SU-DHL-6 (cell line): ENCODE data around the gene ZSCAN25.

Experiments used
- EZH2phosphoT487 ChIP-seq: fragments of 200-600 bp; sonication (generic), shearing (Covaris generic); conservative IDR thresholded peaks from 2 replicates; pipeline ENCODE4 v1.6.1; 2018; ENCODE audit warnings: mild to moderate bottlenecking, antibody characterized with exemption, low read length, moderate library complexity, mixed read lengths
- TF ChIP-seq, protein P1 (sequence below): fragments of 200-600 bp; sonication (generic); IDR thresholded peaks from one replicate; pipeline ENCODE4 v1.5.1; 2017; ENCODE audit warnings: antibody characterized with exemption, mild to moderate bottlenecking, low read length, moderate library complexity; ENCODE audit not compliant: insufficient read depth, poor library complexity, severe bottlenecking

- TF ChIP-seq, protein P1, sequence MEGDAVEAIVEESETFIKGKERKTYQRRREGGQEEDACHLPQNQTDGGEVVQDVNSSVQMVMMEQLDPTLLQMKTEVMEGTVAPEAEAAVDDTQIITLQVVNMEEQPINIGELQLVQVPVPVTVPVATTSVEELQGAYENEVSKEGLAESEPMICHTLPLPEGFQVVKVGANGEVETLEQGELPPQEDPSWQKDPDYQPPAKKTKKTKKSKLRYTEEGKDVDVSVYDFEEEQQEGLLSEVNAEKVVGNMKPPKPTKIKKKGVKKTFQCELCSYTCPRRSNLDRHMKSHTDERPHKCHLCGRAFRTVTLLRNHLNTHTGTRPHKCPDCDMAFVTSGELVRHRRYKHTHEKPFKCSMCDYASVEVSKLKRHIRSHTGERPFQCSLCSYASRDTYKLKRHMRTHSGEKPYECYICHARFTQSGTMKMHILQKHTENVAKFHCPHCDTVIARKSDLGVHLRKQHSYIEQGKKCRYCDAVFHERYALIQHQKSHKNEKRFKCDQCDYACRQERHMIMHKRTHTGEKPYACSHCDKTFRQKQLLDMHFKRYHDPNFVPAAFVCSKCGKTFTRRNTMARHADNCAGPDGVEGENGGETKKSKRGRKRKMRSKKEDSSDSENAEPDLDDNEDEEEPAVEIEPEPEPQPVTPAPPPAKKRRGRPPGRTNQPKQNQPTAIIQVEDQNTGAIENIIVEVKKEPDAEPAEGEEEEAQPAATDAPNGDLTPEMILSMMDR = no peak
- TF ChIP-seq EZH2phosphoT487 = no peak
These were observed 2.3 kb upstream of the ZSCAN25 start for GRCh38 chr7:99614495-99614894.
